ENCODE data around the gene FKBP14.

- TF ChIP-seq CTCF (IDR thresholded peaks at IDR 0.05 in 4 of 5, conservative IDR thresholded peaks at IDR 0.05 in 1 of 5) (no peak), POLR2A (IDR thresholded peaks at IDR 0.05) (no peak)
These were observed 38.6 kb downstream of the FKBP14 start for GRCh38 chr7:29987811-29988317.
